ENCODE results near the gene MAP3K7CL.

Gene MAP3K7CL

GRCh38 chr21:29215709-29216108, 85.3 kb downstream of the MAP3K7CL start:
- TF ChIP-seq CTCF (conservative IDR thresholded peaks at IDR 0.05) = no peak
- peak overlapping the region; percentile 100; the same call in 1 of the 2 replicates for H3K27ac ChIP-seq

GRCh38 chr21:29217818-29218291, 87.4 kb downstream of the MAP3K7CL start:
- peak overlapping the region; percentile 100 for H3K27ac ChIP-seq
- TF ChIP-seq CTCF (conservative IDR thresholded peaks at IDR 0.05) = no peak

GRCh38 chr21:29218749-29219148, 88.3 kb downstream of the MAP3K7CL start:
- TF ChIP-seq CTCF (conservative IDR thresholded peaks at IDR 0.05) = no peak
- peak overlapping the region; percentile 100 for H3K27ac ChIP-seq

- H3K27ac ChIP-seq = peak overlapping the region; percentile 100
- no peak for TF ChIP-seq CTCF (conservative IDR thresholded peaks at IDR 0.05)
These were observed 88.8 kb downstream of the MAP3K7CL start for GRCh38 chr21:29219165-29219770.

- TF ChIP-seq CTCF (conservative IDR thresholded peaks at IDR 0.05) = no peak
- peak overlapping the region; percentile 100 for H3K27ac ChIP-seq
These were observed 90.9 kb downstream of the MAP3K7CL start for GRCh38 chr21:29221253-29221744.

GRCh38 chr21:29224006-29224405, 93.6 kb downstream of the MAP3K7CL start:
- TF ChIP-seq CTCF (conservative IDR thresholded peaks at IDR 0.05) = no peak
- H3K27ac ChIP-seq = no peak overlapping the region
